ENCODE measurements around the gene LONP2. TPM values are rescaled to one million over a fixed set of nuclear protein-coding genes. Genes with fewer than 3 reads are reported as not detected.

LONP2 gene
- total and polyA plus RNA-seq, 2 experiments from 2014 or later = 12.4 to 25.2 TPM

- TF ChIP-seq CREB1 (CRISPR knock-in tag; IDR thresholded peaks at IDR 0.05; ENCODE audit: low read depth) (no peak), POLR2AphosphoS5 (IDR thresholded peaks at IDR 0.05; ENCODE audit: low read depth) (no peak), EZH2 (IDR thresholded peaks at IDR 0.05; ENCODE audit: low read depth, unreplicated experiment) (no peak), ZNF331 (CRISPR knock-in tag; IDR thresholded peaks at IDR 0.05; ENCODE audit: low read depth) (no peak)
Observed at GRCh38 chr16:48371393-48371780, 127.3 kb downstream of the LONP2 start (continued).

GRCh38 chr16:48372744-48373143 is 128.6 kb downstream of the LONP2 start:
- TF ChIP-seq CREB1 (CRISPR knock-in tag; IDR thresholded peaks at IDR 0.05; ENCODE audit: low read depth) = no peak
- TF ChIP-seq JUNB (IDR thresholded peaks at IDR 0.05; ENCODE audit: unreplicated experiment) = no peak
- no peak for TF ChIP-seq NANOG (IDR thresholded peaks at IDR 0.05; ENCODE audit: borderline replicate concordance)
- no peak for TF ChIP-seq POLR2AphosphoS5 (IDR thresholded peaks at IDR 0.05; ENCODE audit: low read depth)
- no peak for TF ChIP-seq REST (IDR thresholded peaks at IDR 0.05; ENCODE audit: unreplicated experiment)

GRCh38 chr16:48373258-48374029 is 129.3 kb downstream of the LONP2 start:
- DNase-seq (ENCODE audit: low spot score) (no peak), ATAC-seq (peak; percentile 40)
- Histone ChIP-seq H2AFZ (no peak overlapping the region), H3K9me2 (ENCODE audit: insufficient read depth) (no peaks in the 10 kb centered on the region), H3K79me2 (replicated peaks; ENCODE audit: insufficient read depth) (peaks cover 100% of the 10 kb centered on the region), H3K4me3 (no peak overlapping the region), H3F3A (replicated peaks; ENCODE audit: low read depth) (no peaks in the 10 kb centered on the region), H3K36me3 (ENCODE audit: insufficient read depth) (no peaks in the 10 kb centered on the region), H3K27me3 (ENCODE audit: insufficient read depth) (no peaks in the 10 kb centered on the region), H3K4me1 (ENCODE audit: insufficient read depth) (peaks cover 46% of the 10 kb centered on the region), H3K4me2 (peak overlapping the region; percentile 51; the same call in 1 of the 2 replicates), H4K20me1 (replicated peaks; ENCODE audit: insufficient read depth) (peaks cover 50% of the 10 kb centered on the region), H3K27ac (ENCODE audit: low read depth) (no peak overlapping the region)
- Mint-ChIP-seq H3K9me3 (no peaks in the 10 kb centered on the region), H3K4me3 (no peak overlapping the region), H3K36me3 (ENCODE audit: low read depth) (no peaks in the 10 kb centered on the region), H3K27ac (no peak overlapping the region), H3K4me1 (peaks cover 24% of the 10 kb centered on the region), H3K27me3 (ENCODE audit: insufficient read depth, low read depth, poor library complexity) (peaks cover under 1% of the 10 kb centered on the region)
- TF ChIP-seq REST (IDR thresholded peaks at IDR 0.05; ENCODE audit: unreplicated experiment) = no peak
- TF ChIP-seq ZNF331 (CRISPR knock-in tag; IDR thresholded peaks at IDR 0.05; ENCODE audit: low read depth) = no peak
- TF ChIP-seq POLR2AphosphoS5 (IDR thresholded peaks at IDR 0.05; ENCODE audit: low read depth) = no peak
- TF ChIP-seq CTCF (conservative IDR thresholded peaks at IDR 0.05; ENCODE audit: low read depth in 2 of 2) = no peak
- no peak for TF ChIP-seq EZH2phosphoT487 (IDR thresholded peaks at IDR 0.05; ENCODE audit: unreplicated experiment)

More at GRCh38 chr16:48372744-48373143, 128.6 kb downstream of the LONP2 start:
- Histone ChIP-seq H3K4me1 (ENCODE audit: insufficient read depth) (peaks cover 40% of the 10 kb centered on the region), H3K4me2 (no peak overlapping the region), H4K20me1 (replicated peaks; ENCODE audit: insufficient read depth) (peaks cover 45% of the 10 kb centered on the region), H3K36me3 (ENCODE audit: insufficient read depth) (no peaks in the 10 kb centered on the region), H3K79me2 (replicated peaks; ENCODE audit: insufficient read depth) (peaks cover 100% of the 10 kb centered on the region), H3K27me3 (ENCODE audit: insufficient read depth) (no peaks in the 10 kb centered on the region), H2AFZ (no peak overlapping the region), H3K27ac (ENCODE audit: low read depth) (no peak overlapping the region), H3K4me3 (no peak overlapping the region), H3F3A (replicated peaks; ENCODE audit: low read depth) (no peaks in the 10 kb centered on the region), H3K9me2 (ENCODE audit: insufficient read depth) (no peaks in the 10 kb centered on the region)
- H3K9me3 Mint-ChIP-seq = no peaks in the 10 kb centered on the region
- H3K4me3 Mint-ChIP-seq = no peak overlapping the region
- DNase-seq (ENCODE audit: low spot score) = no peak
- H3K36me3 Mint-ChIP-seq (ENCODE audit: low read depth) = no peaks in the 10 kb centered on the region
- H3K4me1 Mint-ChIP-seq = peaks cover 23% of the 10 kb centered on the region
- ATAC-seq = no peak
- H3K27me3 Mint-ChIP-seq (ENCODE audit: insufficient read depth, low read depth, poor library complexity) = peaks cover 2% of the 10 kb centered on the region
- H3K27ac Mint-ChIP-seq = no peak overlapping the region

All from GM23338 (cell line).